Erythroblast (primary cell): ENCODE measurements around the gene PDE8B.

ENCODE experiments used
- GATA1 ChIP-seq: IDR thresholded peaks from 2 replicates; pipeline ENCODE4 v1.6.1; 2011; ENCODE audit warnings: low read depth, mild to moderate bottlenecking, control low read depth, low read length, moderate library complexity
- POLR2A ChIP-seq: IDR thresholded peaks from 2 replicates; pipeline ENCODE4 v1.6.1; 2011; ENCODE audit warnings: mild to moderate bottlenecking, low read length

GRCh38 chr5:77189421-77189820 is 21.1 kb upstream of the PDE8B start:
- TF ChIP-seq POLR2A (no peak), GATA1 (no peak)
